ENCODE data around the gene GLRX5.

Gene GLRX5

DNA sequence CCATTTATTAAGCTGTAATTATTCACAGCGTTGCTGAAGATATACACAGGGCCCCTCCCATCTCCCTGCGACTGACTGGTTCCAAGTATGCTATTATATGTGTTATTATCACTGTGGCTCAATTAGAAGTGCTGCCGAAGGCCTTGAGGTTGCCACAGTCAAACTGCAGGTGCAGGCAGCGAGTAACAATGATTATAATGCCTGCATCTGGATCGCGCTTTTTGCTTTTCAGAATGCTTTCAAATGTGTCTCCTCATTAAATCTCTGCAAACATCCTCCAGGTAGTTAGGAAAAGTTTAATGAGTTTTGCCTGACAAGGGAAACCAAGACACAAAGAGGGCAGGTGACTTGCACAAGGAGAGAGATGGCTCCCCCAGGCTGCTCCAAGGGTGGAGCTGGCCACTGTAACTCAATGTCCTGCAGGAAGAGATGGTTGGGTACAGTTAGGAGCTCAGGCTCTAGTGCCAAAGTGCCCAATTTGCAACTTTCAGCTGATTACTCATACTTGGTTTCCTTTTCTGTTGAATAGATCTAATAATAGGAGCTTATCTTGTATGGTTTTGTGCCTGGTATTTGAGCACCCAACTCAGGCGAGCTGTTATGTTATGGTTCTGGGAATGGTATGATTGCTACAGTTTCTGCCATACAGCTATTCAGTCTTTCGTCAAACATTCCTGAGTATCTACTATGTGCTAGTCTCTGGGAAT lies 16.7 kb upstream of the GLRX5 start:
- no peak for DNase-seq

DNA sequence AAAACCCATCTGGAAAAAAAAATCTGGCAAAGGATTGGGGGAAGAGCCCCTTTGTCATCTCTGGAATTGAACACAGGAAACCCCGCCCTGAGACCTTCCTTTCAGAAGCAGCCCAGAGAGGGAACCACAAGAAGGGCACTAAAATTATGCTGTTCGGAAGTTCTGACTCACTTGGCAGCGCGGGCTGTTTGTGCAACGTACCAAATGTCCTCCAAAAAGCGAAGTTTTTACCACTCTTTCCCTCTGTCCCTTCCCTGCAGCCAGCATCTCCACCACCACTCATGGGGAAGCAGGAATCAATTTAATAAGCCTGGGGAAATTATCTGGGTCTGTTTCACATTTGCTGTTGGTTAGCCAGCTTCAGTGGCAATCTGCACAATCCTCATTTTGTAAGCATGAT lies 15.2 kb upstream of the GLRX5 start:
- DNase-seq = peak in 3 of 14 donors; percentile 18 to 39 (median 22)

DNA sequence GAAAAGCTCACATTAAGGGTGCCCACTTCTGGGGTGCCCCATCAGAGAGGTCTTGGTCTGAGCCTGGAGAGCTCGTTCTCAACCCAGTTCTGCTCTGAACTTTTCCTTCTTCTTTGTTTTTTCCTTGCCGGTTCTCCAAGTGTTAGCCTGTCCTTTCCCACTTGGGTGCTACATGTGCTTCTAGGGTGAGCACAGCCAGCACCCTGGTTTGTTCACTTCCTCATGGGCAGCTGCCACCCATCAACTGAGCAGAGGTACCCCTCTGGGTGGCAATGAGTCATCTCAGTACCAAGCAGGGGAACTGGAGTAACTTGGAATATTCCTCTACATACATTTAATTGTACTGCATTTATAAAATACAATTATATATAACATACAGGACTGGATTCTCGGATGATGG lies 14.5 kb upstream of the GLRX5 start:
- DNase-seq = peak in 2 of 14 donors; percentile 26

DNA sequence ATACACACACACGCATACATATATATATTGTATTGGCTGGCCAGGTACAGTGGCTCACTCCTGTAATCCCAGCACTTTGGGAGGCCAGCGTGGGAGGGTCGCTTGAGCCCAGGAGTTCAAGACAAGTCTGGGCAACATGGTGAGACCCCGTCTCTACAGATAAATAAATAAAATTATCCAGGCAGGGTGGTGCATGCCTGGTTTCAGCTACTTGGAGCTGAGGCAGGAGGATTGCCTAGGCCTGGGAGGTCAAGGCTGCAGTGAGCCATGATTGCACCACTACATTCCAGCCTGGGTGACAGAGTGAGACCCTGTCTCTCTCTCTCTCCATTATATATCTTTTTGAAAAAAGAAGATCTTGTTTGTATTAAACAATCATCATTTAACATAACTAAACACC lies 13.8 kb upstream of the GLRX5 start:
- no peak for DNase-seq

DNA sequence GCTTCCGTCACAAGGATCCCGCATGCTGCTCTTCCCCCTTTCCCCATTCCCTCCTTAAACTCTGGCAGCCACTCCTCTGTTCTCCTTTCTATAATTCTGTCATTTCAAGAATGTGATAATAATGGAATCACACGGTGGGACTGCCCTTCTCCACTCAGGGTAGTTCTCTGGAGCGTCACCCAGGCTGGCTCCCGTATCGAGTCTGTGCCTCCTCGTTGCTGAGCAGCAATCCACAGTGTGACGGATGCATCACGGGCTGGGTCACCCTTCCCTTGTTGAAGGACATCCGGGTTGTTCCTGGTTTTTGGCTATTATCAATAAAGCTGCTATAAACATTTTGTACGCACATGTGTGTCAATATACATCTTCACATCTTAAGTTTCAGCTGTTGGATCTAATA lies 12.7 kb upstream of the GLRX5 start:
- no peak for DNase-seq

DNA sequence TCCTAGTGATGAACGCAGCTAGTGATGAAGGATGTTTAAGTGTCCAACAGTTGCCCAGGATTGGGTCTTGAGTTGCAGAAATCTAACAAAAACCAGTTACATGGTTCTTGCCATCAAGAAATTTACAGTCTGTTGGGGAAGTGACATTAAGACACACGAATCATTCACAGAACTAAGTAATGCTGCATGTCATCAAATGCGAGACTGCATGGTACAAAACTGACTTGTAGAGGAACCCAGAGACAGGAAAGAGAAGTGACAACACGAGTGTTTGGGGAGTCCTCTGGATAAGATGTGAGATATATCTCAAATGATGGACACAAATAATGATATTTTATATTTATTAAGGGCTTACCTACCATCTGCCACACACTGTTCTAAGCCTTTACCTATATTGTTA lies 12.3 kb upstream of the GLRX5 start:
- no peak for DNase-seq

DNA sequence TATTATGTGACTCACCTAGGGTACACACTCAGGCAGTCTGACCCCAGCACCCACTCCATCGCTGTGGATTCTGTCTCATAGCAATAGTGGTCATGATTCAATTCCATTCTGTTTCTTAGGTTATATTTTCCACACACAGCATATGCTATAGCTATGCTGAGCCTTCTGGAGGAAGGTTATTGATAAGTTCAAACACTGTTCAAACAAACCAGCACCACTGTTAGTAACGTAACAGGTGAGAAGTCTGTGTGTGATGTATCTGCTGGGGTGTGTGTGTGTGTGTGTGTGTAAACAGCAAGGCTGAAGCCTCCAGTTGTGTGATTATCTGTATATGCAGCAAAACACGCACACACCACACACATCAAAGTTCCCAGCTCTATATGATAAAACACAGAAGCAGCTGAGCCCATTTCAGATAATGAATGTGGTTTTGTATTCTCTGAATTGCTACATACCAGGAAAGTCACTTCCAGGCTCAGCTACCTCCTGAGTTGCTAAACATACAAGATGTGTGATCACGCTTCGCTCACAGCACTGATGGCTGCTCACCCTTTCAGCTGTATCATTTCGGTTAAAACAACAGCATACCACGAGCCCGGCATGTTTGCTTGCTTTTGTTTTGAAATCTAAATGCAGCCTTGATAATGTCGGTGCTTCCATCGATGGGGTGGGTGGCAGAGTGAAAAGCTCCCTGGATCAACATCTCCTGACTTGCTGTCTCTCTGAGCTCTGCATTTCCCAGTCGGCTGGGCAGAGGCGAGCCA lies 11.6 kb upstream of the GLRX5 start:
- DNase-seq = no peak

DNA sequence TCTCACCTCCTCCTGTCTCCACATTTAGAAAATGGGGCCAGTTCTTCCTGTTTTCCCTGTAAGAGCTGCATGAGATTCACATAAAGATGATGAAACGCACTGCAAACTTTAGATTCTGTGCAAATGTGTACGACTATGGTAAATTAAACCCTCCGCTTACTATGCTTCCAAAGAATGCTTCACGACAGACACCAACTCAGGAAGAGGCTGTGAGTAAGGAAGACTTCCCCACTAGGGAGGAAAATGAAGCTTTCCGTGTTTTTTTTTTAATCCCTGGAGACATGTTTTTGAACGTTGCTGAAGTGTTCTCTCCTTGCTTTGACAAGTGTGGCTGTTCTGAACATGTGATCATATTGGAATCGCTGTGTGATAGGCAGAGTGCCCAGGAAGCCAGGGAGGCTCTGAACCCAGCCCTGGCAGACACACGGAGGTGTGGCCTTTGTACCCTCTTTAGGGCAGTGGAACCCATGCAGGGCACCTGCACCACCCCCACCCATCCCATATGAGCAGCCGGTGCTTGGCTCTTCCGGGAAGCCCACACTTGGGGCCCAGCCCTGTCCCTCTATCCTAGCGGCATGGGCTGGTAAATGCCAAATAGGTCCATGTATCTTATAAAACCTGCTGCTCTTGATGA lies 10.9 kb upstream of the GLRX5 start:
- DNase-seq = no peak

DNA sequence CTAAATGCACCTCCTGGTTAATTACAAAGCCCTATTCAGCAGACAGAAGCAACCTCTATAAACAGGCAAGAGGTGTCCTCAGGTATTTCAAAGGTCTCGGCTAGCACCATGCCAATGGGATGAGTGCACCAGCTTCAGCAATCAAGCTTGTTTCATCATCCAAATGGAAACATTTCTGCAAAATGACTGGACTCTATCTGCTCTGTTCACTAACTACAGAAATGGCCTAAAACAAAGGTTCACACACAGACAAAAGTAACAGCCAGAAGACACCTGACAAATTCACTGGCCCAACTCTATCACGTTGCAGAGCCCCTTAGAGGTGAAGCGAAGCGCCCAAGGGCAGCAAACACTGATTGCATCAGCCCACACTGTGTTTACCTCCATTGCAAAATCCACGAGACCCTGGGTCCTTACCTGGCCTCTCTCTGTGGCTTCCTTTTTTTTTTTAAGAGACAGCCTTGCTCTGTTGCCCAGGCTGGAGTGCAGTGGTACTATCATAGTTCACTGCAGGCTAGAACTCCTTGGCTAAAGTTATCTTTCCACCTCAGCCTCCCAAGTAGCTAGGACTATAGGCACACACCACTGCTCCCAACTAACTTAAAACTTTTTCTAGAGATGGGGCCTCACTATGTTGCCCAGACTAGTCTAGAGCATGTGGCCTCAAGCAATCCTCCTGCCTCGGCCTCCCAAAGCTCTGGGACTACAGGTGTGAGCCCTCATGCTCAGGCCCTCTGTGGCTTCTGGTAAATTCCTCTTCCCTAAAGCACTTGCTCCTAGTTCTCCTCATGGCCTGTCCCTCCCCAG lies 9.9 kb upstream of the GLRX5 start:
- no peak for DNase-seq

DNA sequence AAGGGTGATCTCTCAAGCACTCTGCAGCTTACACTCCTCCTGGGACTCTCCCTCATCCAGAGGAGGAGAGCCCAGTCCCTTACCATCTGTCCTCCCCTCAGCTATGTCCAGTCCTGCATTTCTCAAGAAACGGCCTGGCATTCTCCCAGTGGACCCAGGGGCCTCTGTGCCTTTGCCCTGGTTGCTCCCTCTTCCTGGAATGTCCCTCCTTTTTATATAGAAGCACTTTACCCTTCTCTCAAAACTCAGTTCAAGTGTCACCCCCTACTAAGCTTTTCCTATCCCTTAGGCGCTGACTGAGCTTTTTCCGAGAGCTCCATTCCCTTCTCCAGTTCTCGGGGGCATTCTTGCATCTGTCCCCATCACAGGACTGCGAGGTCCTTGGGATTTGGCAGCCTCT lies 8.9 kb upstream of the GLRX5 start:
- DNase-seq = no peak

DNA sequence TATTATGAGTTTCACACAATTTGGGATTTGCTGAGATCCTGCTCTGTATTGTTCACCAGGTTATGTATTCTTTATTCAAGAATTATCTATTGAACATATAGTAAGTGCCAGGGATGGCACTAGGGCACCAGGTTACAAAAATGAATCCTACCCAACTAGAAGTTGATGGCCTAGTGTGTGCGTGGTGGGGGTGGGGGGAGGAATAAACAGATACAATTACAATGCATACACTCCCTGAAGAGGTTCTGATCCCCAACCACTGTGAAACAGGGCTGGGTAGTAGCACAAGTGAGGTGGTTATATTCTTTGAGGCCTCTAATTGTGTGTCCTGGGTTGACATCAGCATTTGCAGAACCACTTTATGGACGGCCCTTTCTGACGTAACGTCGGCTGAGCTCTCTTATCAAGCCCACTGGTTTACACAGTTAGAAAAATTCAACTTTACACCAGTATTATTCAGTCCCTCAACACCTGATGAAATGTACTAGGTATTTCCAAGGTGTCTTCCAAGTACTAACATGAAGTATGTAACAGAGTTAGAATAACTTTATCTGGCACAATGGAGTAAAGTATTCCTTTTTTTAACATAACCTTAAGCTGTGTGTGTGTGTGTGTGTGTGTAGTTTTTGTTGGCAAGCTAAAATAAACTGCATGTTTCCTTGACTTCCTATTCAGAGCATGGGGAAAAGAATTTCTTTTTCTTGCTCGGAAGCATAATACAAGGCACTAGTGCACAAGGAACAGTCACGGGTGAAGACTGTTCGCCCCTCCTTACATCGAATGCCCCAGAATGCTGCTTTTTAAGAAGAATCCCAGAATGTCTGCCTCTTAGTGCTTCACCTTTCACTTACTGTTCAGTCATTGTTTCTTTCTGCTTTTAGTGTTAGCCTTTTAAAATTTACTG lies 8.1 kb upstream of the GLRX5 start:
- peak in 1 of 14 donors; percentile 22 for DNase-seq

DNA sequence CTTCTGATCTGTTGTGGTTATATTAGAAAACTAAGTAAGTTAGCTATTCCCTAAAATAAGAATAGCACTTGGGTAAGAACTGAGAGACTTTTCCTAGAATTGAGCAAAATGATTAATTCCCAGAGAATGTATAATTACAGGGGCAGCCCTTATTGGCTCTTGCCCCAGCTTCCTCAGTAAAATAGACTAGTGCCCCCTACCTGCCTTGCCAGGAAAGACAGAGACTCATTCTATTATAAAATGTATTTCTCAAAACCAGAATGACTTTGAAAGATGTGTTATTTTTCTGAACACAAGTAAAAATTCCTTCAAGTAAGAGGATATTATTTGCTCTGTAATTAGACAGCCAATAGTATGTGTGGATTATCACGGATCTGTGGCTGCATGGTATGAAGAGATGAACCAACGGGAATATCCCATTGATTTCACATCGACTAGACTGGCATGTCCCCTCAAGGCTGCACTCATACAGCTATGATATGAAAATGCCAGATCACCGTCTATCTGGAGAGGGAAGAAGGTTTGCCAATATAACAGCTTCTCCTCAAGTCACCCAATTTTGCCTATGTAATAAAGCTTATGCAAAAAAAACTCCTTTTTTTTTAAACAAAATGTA lies 7.4 kb upstream of the GLRX5 start:
- peak in 2 of 14 donors; percentile 9 to 24 for DNase-seq

DNA sequence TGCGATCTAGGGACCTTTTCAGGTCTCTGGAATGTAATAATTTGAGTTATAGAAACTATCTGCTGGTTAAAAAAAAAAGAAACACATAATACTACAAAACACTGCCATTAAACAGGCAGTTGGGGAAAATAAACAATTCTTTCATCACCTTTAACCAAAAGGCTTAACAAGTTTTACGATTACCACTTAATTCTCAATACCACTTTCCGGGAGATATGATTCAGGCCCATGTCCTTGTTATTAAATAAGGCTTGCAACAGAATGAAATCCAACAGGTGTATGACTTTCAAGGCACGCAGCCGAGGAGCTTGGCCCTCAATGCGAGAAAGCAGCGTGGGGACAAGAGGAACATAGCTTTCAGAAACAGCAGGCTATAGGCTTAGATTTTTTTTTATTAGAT lies 5.6 kb upstream of the GLRX5 start:
- DNase-seq = no peak

DNA sequence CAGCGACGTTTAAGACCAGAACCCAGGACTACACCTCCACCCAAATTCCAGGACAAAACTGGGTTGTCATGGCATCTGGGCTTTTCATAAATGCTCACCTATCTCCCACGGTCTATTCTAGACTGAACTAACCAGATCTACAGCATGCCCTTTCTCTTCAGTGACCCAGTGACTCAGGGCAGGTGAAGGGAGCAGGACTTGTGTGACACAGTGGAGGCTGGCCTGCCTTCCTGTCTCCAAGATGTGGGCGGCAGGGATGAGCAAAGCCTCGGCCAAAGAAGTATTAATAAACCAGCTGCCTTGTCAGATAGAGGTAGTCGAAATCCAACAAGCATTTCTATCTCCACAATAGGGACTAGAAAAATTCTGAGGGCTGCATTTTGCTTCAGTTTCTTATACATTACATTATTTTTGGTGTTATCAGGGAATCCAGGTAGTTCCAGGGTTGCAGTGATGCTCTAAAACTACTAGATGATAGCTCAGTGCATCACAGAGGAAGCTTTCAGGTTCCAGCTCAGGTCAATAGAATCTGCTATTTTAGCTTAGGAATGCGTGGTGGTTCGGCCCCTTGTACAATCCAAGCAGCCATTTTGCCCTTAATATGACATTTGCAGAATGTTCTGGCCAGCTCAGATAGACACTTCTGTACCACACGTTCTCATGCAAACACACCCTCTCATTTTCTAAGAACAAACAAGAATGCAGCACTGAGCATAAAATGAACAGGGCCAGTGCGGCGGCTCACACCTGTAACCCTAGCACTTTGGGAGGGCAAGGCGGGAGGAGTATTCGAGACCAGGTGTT lies 4.2 kb upstream of the GLRX5 start:
- DNase-seq = no peak

DNA sequence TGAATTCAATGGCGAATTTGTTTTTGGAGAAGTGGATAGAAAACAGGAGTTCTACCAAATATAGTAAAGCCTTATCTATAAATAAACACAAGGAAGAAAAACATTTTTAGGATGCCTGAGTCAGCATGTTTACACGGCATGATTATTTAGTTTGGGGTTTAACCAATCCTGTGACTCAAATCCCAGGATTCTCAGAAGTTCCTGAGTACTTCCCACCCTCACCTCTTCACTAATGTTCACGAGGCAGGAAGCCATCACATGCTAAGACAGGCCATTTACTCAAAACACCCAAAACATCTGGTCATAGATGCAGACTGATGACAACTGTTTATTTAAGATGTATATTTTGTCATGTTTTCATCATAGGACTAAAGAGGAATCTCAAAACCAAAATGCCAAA lies 3.4 kb upstream of the GLRX5 start:
- no peak for DNase-seq

DNA sequence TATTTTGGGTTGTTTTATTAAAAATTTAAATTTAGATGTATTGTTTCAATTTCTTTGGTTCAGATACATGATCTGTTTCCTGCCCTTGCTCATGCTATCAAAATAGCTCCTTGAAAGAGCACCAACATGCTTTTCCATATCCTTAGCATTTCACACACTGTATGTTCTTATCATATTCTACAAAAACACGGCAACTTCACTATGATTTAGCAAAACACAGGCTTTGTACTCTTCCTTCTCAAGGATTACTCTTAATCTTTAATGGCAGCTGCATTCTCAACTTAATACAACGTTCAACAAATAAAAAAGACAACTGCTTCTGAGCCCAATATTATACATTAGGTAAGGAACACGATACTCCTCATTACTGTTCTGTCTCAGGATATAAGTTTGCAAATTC lies 2.9 kb upstream of the GLRX5 start:
- DNase-seq = no peak

DNA sequence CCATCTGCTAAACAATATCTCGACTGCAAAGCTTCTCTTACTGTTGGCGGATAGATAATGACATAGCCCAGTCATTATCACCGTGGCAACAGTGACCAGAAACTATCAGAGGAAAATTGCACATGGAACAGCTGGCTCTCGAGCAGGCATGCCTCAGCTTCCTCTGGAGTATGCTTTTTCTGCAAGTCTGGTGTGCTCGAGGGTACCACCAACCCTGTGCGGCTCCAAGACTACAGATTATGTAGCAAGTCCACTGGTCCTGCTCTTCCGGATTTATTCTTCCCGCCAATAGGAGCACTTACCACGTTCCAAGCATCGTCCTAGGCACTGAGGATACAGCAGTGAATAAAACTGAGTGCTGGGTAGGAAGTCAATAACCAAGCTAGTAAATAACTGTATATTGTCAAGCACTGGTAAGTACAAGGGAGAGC lies 1.4 kb upstream of the GLRX5 start:
- no peak for DNase-seq

DNA sequence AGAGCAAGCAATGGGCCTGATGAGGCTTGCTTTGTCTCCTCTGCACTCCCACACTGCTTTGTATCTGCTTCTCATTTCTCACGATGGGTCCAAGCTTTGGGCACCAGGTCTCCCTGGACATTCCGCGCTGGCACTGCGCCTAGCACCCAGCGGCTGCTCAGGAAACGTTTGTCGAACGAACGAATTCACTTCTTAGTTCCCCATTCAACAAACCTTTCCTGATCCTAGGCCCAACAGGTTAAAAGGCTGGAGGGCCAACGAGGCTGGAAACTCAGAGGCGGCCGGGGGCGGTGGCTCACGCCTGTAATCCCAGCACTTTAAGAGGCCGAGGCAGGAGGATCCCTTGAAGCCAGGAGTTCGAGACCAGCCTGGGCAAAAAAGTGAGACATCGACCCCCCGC lies 1.0 kb upstream of the GLRX5 start:
- DNase-seq = no peak

DNA sequence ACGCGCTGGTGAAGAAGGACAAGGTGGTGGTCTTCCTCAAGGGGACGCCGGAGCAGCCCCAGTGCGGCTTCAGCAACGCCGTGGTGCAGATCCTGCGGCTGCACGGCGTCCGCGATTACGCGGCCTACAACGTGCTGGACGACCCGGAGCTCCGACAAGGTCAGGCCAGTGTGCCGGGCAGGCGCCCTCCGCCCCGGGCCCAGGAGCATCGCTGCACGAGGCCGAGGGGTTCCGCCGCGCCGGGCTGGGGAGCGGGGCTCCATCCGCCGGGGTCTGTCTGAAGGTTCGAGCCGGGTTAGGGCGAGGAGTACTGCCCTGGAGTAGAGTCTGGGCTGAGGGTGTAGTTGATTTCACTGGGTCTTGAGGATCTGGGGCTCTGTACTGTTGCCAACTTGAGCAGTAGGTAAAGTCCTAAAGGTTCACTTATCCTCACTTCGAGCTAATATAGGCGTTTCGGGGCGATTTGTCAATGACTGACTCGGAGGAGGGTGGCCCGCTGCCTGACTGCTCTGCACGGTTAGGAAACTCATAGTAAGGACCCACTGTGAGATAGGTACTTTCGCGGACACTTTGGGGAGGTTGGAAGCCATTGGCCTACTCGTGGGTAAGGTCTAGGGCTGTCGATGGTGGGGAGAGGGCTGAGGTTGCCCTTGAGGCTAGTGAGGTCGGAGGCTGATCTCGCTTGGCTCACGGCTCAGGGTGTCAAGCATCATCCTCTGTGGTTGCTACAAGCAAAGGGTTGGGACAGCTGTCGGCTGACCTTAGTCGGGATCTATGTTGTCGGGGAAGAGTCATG lies 574 bp downstream of the GLRX5 start:
- DNase-seq = peak in 1 of 14 donors; percentile 15
